Mammary epithelial cell (primary cell): Measurements from ENCODE around the gene CDKN2AIPNL.

Experiments
- EZH2 ChIP-seq: IDR thresholded peaks from 2 replicates; pipeline ENCODE4 v1.6.1; 2012; ENCODE audit warnings: low read length, inconsistent platforms, borderline replicate concordance
- TF ChIP-seq, protein P1 (sequence below), 2 donors: IDR thresholded peaks in 1 of 2; conservative IDR thresholded peaks in 1 of 2; 2 replicates each; pipeline ENCODE4 v1.5.1; 2011 to 2012; ENCODE audit warnings: inconsistent platforms in 2 of 2, low read length in 2 of 2, mild to moderate bottlenecking in 2 of 2, control low read depth in 1 of 2, low read depth in 1 of 2; ENCODE audit not compliant: insufficient read depth in 1 of 2; ENCODE audit errors: extremely low read depth in 1 of 2

DNA sequence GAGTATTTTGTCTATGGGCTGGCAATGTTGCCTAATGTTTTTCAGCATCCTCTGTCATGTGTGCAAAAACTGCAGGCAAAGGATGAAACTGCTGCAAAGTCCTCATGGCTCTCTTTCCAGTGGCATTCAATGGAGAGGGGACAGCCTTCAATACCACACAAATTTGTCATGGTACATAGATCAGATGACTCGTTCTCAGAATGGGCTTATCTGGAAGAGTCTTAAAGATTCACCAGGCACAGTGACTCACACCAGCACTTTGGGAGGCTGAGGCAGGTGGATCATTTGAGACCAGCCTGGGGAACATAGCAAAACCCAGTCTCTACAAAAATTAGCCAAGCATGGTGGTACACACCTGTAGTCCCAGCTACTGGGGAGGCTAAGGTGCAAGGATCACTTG lies 5.3 kb downstream of the CDKN2AIPNL start:
- TF ChIP-seq, protein P1, sequence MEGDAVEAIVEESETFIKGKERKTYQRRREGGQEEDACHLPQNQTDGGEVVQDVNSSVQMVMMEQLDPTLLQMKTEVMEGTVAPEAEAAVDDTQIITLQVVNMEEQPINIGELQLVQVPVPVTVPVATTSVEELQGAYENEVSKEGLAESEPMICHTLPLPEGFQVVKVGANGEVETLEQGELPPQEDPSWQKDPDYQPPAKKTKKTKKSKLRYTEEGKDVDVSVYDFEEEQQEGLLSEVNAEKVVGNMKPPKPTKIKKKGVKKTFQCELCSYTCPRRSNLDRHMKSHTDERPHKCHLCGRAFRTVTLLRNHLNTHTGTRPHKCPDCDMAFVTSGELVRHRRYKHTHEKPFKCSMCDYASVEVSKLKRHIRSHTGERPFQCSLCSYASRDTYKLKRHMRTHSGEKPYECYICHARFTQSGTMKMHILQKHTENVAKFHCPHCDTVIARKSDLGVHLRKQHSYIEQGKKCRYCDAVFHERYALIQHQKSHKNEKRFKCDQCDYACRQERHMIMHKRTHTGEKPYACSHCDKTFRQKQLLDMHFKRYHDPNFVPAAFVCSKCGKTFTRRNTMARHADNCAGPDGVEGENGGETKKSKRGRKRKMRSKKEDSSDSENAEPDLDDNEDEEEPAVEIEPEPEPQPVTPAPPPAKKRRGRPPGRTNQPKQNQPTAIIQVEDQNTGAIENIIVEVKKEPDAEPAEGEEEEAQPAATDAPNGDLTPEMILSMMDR (conservative IDR thresholded peaks at IDR 0.05 in 1 of 2, IDR thresholded peaks at IDR 0.05 in 1 of 2; ENCODE audit: extremely low read depth in 1 of 2, insufficient read depth in 1 of 2, low read depth in 1 of 2, low read length in 2 of 2) = no peak
- no peak for TF ChIP-seq EZH2
